ENCODE measurements around the gene SPTLC3.

- TF ChIP-seq YY1 (IDR thresholded peaks at IDR 0.05; ENCODE audit: insufficient read depth, insufficient read length) (no peak), SUZ12 (IDR thresholded peaks at IDR 0.05; ENCODE audit: extremely low read depth, insufficient read depth, insufficient read length) (no peak), ZNF274 (IDR thresholded peaks at IDR 0.05; ENCODE audit: low read depth, low read length) (no peak)
Observed at GRCh38 chr20:13119583-13119982, 110.8 kb downstream of the SPTLC3 start.
